SH-SY5Y (cell line): Measurements from ENCODE around the gene ZCCHC7.

Experiments used
- GATA2 ChIP-seq: IDR thresholded peaks from 2 replicates; pipeline ENCODE4 v1.6.1; 2011; ENCODE audit warnings: mild to moderate bottlenecking, low read depth, low read length
- GATA3 ChIP-seq: IDR thresholded peaks from 2 replicates; pipeline ENCODE4 v1.6.1; 2011; ENCODE audit warnings: low read depth, mild to moderate bottlenecking, low read length, moderate library complexity

DNA sequence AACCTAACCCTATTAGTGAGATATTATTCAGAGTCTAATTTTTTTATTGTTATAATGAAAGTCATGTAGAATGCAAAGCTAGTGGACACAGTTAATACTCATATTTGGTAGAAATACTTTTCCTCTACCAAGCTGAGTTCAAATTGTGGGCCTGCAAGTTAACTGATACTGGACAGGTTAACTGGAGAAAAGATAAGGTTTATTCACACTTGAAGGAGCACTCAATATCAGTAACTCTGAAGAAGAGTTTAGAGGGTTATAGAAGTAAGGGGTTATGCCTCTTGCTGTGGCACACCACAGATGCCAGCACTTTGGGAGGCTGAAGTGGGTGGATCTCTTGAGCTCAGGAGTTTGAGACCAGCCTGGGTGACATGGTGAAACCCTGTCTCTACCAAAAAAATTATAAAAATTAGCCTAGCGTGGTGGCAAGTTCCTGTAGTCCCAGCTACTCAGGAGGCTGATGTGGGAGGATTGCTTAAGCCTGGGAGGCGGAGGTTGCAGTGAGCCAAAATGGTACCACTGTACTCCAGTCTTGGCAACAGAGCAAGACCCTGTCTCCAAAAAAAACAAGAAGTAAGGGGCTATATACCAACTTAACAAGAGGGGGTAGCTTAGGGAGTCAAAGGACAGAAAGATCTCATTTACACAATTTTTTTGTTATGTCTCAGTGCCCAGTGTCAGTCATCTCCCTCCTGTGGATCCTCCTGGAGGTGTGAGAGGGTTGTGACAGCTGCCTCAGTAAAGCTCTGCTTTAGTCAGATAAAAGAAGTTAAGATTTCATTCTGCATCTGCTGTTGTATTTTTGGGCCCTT is 180.9 kb downstream of the ZCCHC7 start:
- TF ChIP-seq GATA2 (no peak), GATA3 (no peak)
